ENCODE results near the gene ARHGAP44. TPM values are rescaled to one million over a fixed set of nuclear protein-coding genes. Genes with fewer than 3 reads are reported as not detected.

ARHGAP44 gene
- total RNA-seq, 1 experiment from 2014 or later, result 7.3 TPM

DNA sequence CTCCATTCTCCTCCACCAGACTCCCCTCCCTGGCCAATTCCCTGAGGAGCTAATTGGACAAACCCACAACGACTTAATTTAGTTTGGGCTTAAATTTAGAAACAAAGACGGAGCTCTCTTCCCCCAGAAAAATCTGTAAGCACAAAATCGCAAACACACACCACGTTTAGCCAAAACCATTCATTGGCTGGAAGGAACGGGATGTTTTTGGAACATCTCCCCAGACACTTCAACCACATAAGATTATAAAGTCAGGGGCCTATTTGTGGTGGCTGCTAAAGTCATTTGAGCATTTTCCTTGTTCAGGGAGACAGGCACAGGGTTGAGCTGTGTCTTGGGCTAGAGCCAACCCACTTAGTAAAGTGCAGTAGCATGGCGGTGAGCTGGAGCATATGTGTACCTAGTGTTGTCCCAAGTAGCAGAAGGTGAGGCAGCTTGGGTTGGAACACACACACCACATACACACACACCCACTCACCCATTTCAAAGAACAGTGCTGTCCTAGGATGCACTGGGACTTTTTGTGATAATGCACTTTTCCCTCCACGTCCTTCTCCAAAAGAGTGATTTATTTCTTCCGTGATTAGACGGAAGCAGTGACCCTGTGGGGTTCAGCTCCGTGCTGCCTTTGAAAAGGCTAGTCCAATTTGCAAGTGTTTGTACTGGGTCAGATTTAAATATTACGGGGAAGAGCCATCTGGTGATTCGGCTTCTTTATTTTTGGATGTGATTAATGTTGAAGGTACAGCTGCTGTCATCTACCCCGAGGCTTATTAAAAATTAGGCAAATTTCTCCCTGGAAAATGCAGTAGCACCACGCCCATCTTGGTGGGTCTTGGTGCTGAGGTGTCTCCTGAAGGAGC is 196.4 kb downstream of the ARHGAP44 start:
- Histone ChIP-seq H3K9ac (ENCODE audit: low read length) (no peak overlapping the region), H2AFZ (ENCODE audit: low read depth, low read length, poor library complexity, severe bottlenecking) (no peak overlapping the region), H3K4me1 (ENCODE audit: control insufficient read depth in 1 of 2, insufficient read depth in 2 of 2, low read length in 2 of 2) (no peaks in the 10 kb centered on the region), H3K36me3 (ENCODE audit: control insufficient read depth in 1 of 2, insufficient read depth in 2 of 2, low read length in 2 of 2) (no peaks in the 10 kb centered on the region), H4K20me1 (ENCODE audit: insufficient read depth) (no peaks in the 10 kb centered on the region), H3K9me2 (ENCODE audit: insufficient read depth) (no peaks in the 10 kb centered on the region), H3K27me3 (ENCODE audit: insufficient read depth, low read length) (no peaks in the 10 kb centered on the region), H3K4me2 (ENCODE audit: low read length) (no peak overlapping the region), H3K79me2 (ENCODE audit: insufficient read depth, low read length) (no peaks in the 10 kb centered on the region), H3K4me3 (replicated peaks in 1 of 2; ENCODE audit: low read depth in 1 of 2, low read length in 2 of 2) (no peak overlapping the region), H3K9me3 (ENCODE audit: control insufficient read depth in 1 of 2, insufficient read depth in 1 of 2, low read depth in 1 of 2, low read length in 2 of 2) (no peaks in the 10 kb centered on the region), H3K27ac (ENCODE audit: low read depth, low read length) (no peak overlapping the region)
- no peak for ATAC-seq
- no peak for DNase-seq (ENCODE audit: low read depth, low spot score)
- CTCF ChIA-PET, result no interaction called here
- intact Hi-C loops (cut with micrococcal nuclease), result no loop called here
- no TSS peak for BruUV-seq (replicated peaks)
- no peak for TF ChIP-seq POLR2A (IDR thresholded peaks at IDR 0.05; ENCODE audit: borderline replicate concordance, extremely low read depth, insufficient read depth, insufficient read length)
- TF ChIP-seq EGR1 (IDR thresholded peaks at IDR 0.05; ENCODE audit: low read depth), result no peak
- no peak for TF ChIP-seq ELF1 (IDR thresholded peaks at IDR 0.05; ENCODE audit: borderline replicate concordance, low read depth)
- TF ChIP-seq FOSL1 (IDR thresholded peaks at IDR 0.05; ENCODE audit: low read depth), result no peak
- no peak for TF ChIP-seq POLR2AphosphoS5 (IDR thresholded peaks at IDR 0.05; ENCODE audit: low read depth, low read length)
- no peak for TF ChIP-seq REST (IDR thresholded peaks at IDR 0.05; ENCODE audit: low read depth)
- TF ChIP-seq SRF (IDR thresholded peaks at IDR 0.05; ENCODE audit: low read depth), result no peak
- TF ChIP-seq SP1 (IDR thresholded peaks at IDR 0.05; ENCODE audit: low read depth), result no peak
- TF ChIP-seq CEBPB (IDR thresholded peaks at IDR 0.05; ENCODE audit: low read depth), result no peak
- TF ChIP-seq TCF7L2 (IDR thresholded peaks at IDR 0.05; ENCODE audit: borderline replicate concordance, extremely low read depth, insufficient read depth, insufficient read length), result no peak
- no peak for TF ChIP-seq EZH2 (IDR thresholded peaks at IDR 0.05)
- RAD21 ChIA-PET (ENCODE audit: low non-redundant PET in 1 of 2, low total read pairs in 2 of 2, uncharacterized antibody in 2 of 2, unreplicated experiment in 2 of 2), result no interaction called here
- POLR2A ChIA-PET, result no interaction called here
